ENCODE results near the gene MSTO1. TPM values are rescaled to one million over a fixed set of nuclear protein-coding genes. Genes with fewer than 3 reads are reported as not detected.

Gene MSTO1
- total and polyA plus RNA-seq, 10 of the 15 experiments (the other 5 are each of a cell fraction or from before 2014, with no cell fraction given), result 16.1 to 87.9 (median 46.6) TPM

GRCh38 chr1:155650231-155650757, 40.3 kb downstream of the MSTO1 start:
- no peaks in the 10 kb centered on the region for H3K79me2 ChIP-seq (ENCODE audit: control insufficient read depth, insufficient read depth, low read length)
- in situ Hi-C loops (cut with MboI) (no loop called here), intact Hi-C loops (cut with micrococcal nuclease; ENCODE audit: unreplicated experiment) (no loop called here)
- POLR2A ChIA-PET, result no interaction called here
- H3K27me3 ChIP-seq (replicated peaks in 1 of 2; ENCODE audit: control insufficient read depth in 2 of 2, insufficient read depth in 2 of 2, low read length in 1 of 2), result no peaks in the 10 kb centered on the region
- H3K9me3 ChIP-seq (replicated peaks; ENCODE audit: control insufficient read depth, insufficient read depth, low read length), result peaks cover 4% of the 10 kb centered on the region; the same call in 1 of the 3 replicates
- no TSS peak for BruUV-seq (replicated peaks)
- H3K4me3 ChIP-seq, result no peak overlapping the region
- no peak overlapping the region for H3K9ac ChIP-seq (ENCODE audit: control insufficient read depth, insufficient read depth, low read length)
- CTCF ChIA-PET, result no interaction called here
- no peaks in the 10 kb centered on the region for H3K4me1 ChIP-seq (ENCODE audit: control insufficient read depth, insufficient read depth, low read length)
- FAIRE-seq (no peak), DNase-seq (ENCODE audit: low read depth, low spot score) (no peak), ATAC-seq (no peak)
- WGBS (ENCODE audit: insufficient coverage, insufficient replicate concordance, low lambda C conversion rate, missing lambda C conversion rate), result 65% methylated on average over 7 of the region's 7 CpGs
- no peaks in the 10 kb centered on the region for H3K36me3 ChIP-seq (ENCODE audit: control insufficient read depth in 2 of 2, insufficient read depth in 2 of 2, low read length in 1 of 2)
- no peak overlapping the region for H3K4me2 ChIP-seq (ENCODE audit: control insufficient read depth, insufficient read depth)
- H4K20me1 ChIP-seq (ENCODE audit: control insufficient read depth, insufficient read depth), result no peaks in the 10 kb centered on the region
- RAD21 ChIA-PET (ENCODE audit: unreplicated experiment), result no interaction called here
- SMC1A ChIA-PET (ENCODE audit: uncharacterized antibody, unreplicated experiment), result interaction anchor here (1.1 kb wide), 1 partner anchor 399 kb away, joined by 4 read pairs; no protein-coding TSS in a partner anchor
- no peak overlapping the region for H2AFZ ChIP-seq (ENCODE audit: control insufficient read depth, low read depth, low read length)
- H3K27ac ChIP-seq (ENCODE audit: control insufficient read depth, insufficient read depth), result no peak overlapping the region
- TF ChIP-seq JUNB (IDR thresholded peaks at IDR 0.05) (no peak), ZBTB4 (CRISPR knock-in tag; IDR thresholded peaks at IDR 0.05) (no peak), MEF2A (IDR thresholded peaks at IDR 0.05; ENCODE audit: insufficient read depth, low read depth, low read length) (no peak), ATF7 (IDR thresholded peaks at IDR 0.05; ENCODE audit: low read depth) (no peak), PRDM15 (CRISPR knock-in tag; IDR thresholded peaks at IDR 0.05) (no peak), STAT1 (conservative IDR thresholded peaks at IDR 0.05) (no peak), CHD4 (IDR thresholded peaks at IDR 0.05) (no peak)
- TF ChIP-seq, protein P1, sequence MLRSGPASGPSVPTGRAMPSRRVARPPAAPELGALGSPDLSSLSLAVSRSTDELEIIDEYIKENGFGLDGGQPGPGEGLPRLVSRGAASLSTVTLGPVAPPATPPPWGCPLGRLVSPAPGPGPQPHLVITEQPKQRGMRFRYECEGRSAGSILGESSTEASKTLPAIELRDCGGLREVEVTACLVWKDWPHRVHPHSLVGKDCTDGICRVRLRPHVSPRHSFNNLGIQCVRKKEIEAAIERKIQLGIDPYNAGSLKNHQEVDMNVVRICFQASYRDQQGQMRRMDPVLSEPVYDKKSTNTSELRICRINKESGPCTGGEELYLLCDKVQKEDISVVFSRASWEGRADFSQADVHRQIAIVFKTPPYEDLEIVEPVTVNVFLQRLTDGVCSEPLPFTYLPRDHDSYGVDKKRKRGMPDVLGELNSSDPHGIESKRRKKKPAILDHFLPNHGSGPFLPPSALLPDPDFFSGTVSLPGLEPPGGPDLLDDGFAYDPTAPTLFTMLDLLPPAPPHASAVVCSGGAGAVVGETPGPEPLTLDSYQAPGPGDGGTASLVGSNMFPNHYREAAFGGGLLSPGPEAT (IDR thresholded peaks at IDR 0.05; ENCODE audit: low read depth), result no peak
- TF ChIP-seq, protein P2, sequence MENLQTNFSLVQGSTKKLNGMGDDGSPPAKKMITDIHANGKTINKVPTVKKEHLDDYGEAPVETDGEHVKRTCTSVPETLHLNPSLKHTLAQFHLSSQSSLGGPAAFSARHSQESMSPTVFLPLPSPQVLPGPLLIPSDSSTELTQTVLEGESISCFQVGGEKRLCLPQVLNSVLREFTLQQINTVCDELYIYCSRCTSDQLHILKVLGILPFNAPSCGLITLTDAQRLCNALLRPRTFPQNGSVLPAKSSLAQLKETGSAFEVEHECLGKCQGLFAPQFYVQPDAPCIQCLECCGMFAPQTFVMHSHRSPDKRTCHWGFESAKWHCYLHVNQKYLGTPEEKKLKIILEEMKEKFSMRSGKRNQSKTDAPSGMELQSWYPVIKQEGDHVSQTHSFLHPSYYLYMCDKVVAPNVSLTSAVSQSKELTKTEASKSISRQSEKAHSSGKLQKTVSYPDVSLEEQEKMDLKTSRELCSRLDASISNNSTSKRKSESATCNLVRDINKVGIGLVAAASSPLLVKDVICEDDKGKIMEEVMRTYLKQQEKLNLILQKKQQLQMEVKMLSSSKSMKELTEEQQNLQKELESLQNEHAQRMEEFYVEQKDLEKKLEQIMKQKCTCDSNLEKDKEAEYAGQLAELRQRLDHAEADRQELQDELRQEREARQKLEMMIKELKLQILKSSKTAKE (IDR thresholded peaks at IDR 0.05; ENCODE audit: low read depth, poor library complexity, severe bottlenecking), result no peak

All from GM12878 (cell line).